K562 (cell line): Measurements from ENCODE around the gene PRR30. TPM values are rescaled to one million over a fixed set of nuclear protein-coding genes. Genes with fewer than 3 reads are reported as not detected.

ENCODE experiments used
- ATAC-seq: fragments of 200-7000 bp; cut with Tn5 transposase; 3 replicates; pipeline ENCODE4 v1.9.1; 2020; ENCODE audit warnings: moderate library complexity
- BruUV-seq: library from RNA; stranded (reverse); fragments of 400-500 nt; replicated peaks from 2 replicates; lab custom pipeline; 2021; lab: Mats Ljungman, UMichigan
- CTCF ChIA-PET: fragments of 300-600 bp; formaldehyde crosslinking; extraction: SDS; loops from one replicate; lab custom pipeline; 2021; ENCODE audit warnings: low intra/inter-chr PET ratio; lab: Yijun Ruan, JAX
- POLR2A ChIA-PET: fragments of 300-600, 350-650 bp; sonication (Branson Sonifier 250); formaldehyde crosslinking; extraction: SDS; loops from one replicate; lab custom pipeline; 2021; ENCODE audit warnings: antibody characterized with exemption, inconsistent platforms; lab: Yijun Ruan, JAX
- DNase-seq, 4 experiments: peaks; one replicate each; pipeline versions ENCODE4 v3.0.0 to v3.0.0-alpha.2; 2011 to 2018; ENCODE audit warnings: low spot score in 3 of 4, mixed read lengths in 3 of 4; ENCODE audit errors: extremely low read depth in 1 of 4
- FAIRE-seq: peaks from 2 replicates; lab custom pipeline; 2011; peaks lifted over from hg19 to GRCh38; lab: Jason Lieb, UNC
- H2AFZ ChIP-seq: 2 replicates; pipeline ENCODE4 v1.6.0; 2011; ENCODE audit warnings: low read depth, low read length, control low read depth, inconsistent platforms
- H3K27ac ChIP-seq: fragments of 200-600 bp; 3 replicates; pipeline ENCODE4 v1.8.0; 2011; ENCODE audit warnings: low read depth, mild to moderate bottlenecking, control low read depth, inconsistent platforms, low read length, moderate library complexity, mixed read lengths; ENCODE audit errors: extremely low read depth
- H3K27me3 ChIP-seq, 2 experiments: fragments of 300-600 bp in 1 of 2; 2 replicates in 1 of 2; 3 replicates in 1 of 2; pipeline versions ENCODE4 v1.6.0 to v1.8.0; 2011; ENCODE audit warnings: inconsistent platforms in 2 of 2, low read length in 2 of 2, mild to moderate bottlenecking in 1 of 2, mixed read lengths in 1 of 2, moderate library complexity in 1 of 2; ENCODE audit not compliant: control insufficient read depth in 2 of 2, insufficient read depth in 2 of 2
- H3K36me3 ChIP-seq: fragments of 300-600 bp; 3 replicates; pipeline ENCODE4 v1.8.0; 2011; ENCODE audit warnings: mild to moderate bottlenecking, low read length, inconsistent platforms; ENCODE audit not compliant: control insufficient read depth, insufficient read depth
- H3K4me1 ChIP-seq, 2 experiments: fragments of 200-600 bp in 1 of 2; replicated peaks in 1 of 2; 2 replicates in 1 of 2; 3 replicates in 1 of 2; pipeline versions ENCODE4 v1.5.1 to v1.8.0; 2011; ENCODE audit warnings: inconsistent platforms in 2 of 2, low read length in 2 of 2, mild to moderate bottlenecking in 1 of 2, mixed read lengths in 1 of 2, moderate library complexity in 1 of 2; ENCODE audit not compliant: control insufficient read depth in 2 of 2, insufficient read depth in 2 of 2
- H3K4me2 ChIP-seq: 2 replicates; pipeline ENCODE4 v1.6.1; 2011; ENCODE audit warnings: low read length, control low read depth, inconsistent platforms, mixed read lengths; ENCODE audit not compliant: insufficient read depth
- H3K4me3 ChIP-seq: fragments of 200-600 bp; sonication (generic), shearing (Covaris generic); 2 replicates; pipeline ENCODE4 v1.5.1; 2016; ENCODE audit warnings: control low read depth, inconsistent platforms
- H3K79me2 ChIP-seq: fragments of 200-600 bp; 3 replicates; pipeline ENCODE4 v1.8.0; 2011; ENCODE audit warnings: low read length, inconsistent platforms; ENCODE audit not compliant: control insufficient read depth, insufficient read depth
- H3K9ac ChIP-seq, 2 experiments: 2 replicates each; pipeline versions ENCODE4 v1.6.0 to v1.6.1; 2011; ENCODE audit warnings: low read depth in 2 of 2, low read length in 2 of 2, control low read depth in 1 of 2, inconsistent platforms in 1 of 2, mild to moderate bottlenecking in 1 of 2, mixed read lengths in 1 of 2; ENCODE audit not compliant: insufficient read depth in 1 of 2
- H3K9me1 ChIP-seq: one replicate; pipeline ENCODE4 v1.6.0; 2011; ENCODE audit warnings: inconsistent platforms, mild to moderate bottlenecking, low read length, moderate library complexity; ENCODE audit not compliant: control insufficient read depth, insufficient read depth
- H3K9me3 ChIP-seq: replicated peaks from 2 replicates; pipeline ENCODE4 v1.5.1; 2011; ENCODE audit warnings: low read depth, low read length, inconsistent platforms; ENCODE audit not compliant: control insufficient read depth, insufficient read depth
- H4K20me1 ChIP-seq: replicated peaks from 2 replicates; pipeline ENCODE4 v1.6.1; 2011; ENCODE audit warnings: low read length, inconsistent platforms, mixed read lengths; ENCODE audit not compliant: control insufficient read depth, insufficient read depth
- ATF1 ChIP-seq, 2 experiments: fragments of 450-650 bp in 1 of 2; IDR thresholded peaks; 2 replicates each; pipeline ENCODE4 v1.6.1; 2016; ENCODE audit warnings: missing compliant biosample characterization in 1 of 2, missing genetic modification characterization in 1 of 2
- BACH1 ChIP-seq: fragments of 200-800 bp; sonication (Bioruptor generic); IDR thresholded peaks from 2 replicates; pipeline ENCODE4 v1.6.1; 2016; ENCODE audit warnings: missing genetic modification characterization, missing compliant biosample characterization
- BCL6 ChIP-seq: fragments of 250-450 bp; sonication (Bioruptor Pico); IDR thresholded peaks from 2 replicates; pipeline ENCODE4 v1.4.0; 2020
- CC2D1A ChIP-seq: fragments of 450-650 bp; IDR thresholded peaks from 2 replicates; pipeline ENCODE4 v1.6.1; 2017; ENCODE audit warnings: mild to moderate bottlenecking
- CREB3 ChIP-seq: fragments of 450-650 bp; conservative IDR thresholded peaks from 2 replicates; pipeline ENCODE4 v1.6.1; 2016; ENCODE audit warnings: missing genetic modification characterization, low read depth, mild to moderate bottlenecking, missing compliant biosample characterization, moderate library complexity
- CREM ChIP-seq: IDR thresholded peaks from 2 replicates; pipeline ENCODE4 v1.6.1; 2014; ENCODE audit warnings: antibody characterized with exemption, low read depth
- CTCFL ChIP-seq: IDR thresholded peaks from 2 replicates; pipeline ENCODE4 v1.6.1; 2011; ENCODE audit warnings: borderline replicate concordance, low read depth, mild to moderate bottlenecking, moderate library complexity, low read length; ENCODE audit not compliant: insufficient read depth, poor library complexity, severe bottlenecking
- EHMT2 ChIP-seq: fragments of 450-650 bp; IDR thresholded peaks from 2 replicates; pipeline ENCODE4 v1.6.1; 2018; ENCODE audit warnings: antibody characterized with exemption
- ETV1 ChIP-seq: fragments of 450-650 bp; conservative IDR thresholded peaks from 2 replicates; pipeline ENCODE4 v1.6.1; 2016; ENCODE audit warnings: missing genetic modification characterization, control low read depth, low read depth, missing compliant biosample characterization
- HINFP ChIP-seq: fragments of 450-650 bp; conservative IDR thresholded peaks from 2 replicates; pipeline ENCODE4 v1.6.1; 2016; ENCODE audit warnings: missing genetic modification characterization, low read depth, mild to moderate bottlenecking, control low read depth, missing compliant biosample characterization
- LCOR ChIP-seq: sonication (generic); formaldehyde crosslinking; IDR thresholded peaks from 2 replicates; pipeline ENCODE4 v1.8.0; 2022; ENCODE audit warnings: mild to moderate bottlenecking, missing genetic modification reagents
- MCM7 ChIP-seq, 2 experiments: fragments of 450-650 bp; IDR thresholded peaks; 2 replicates each; pipeline ENCODE4 v1.6.1; 2016 to 2018
- MTA1 ChIP-seq: fragments of 450-650 bp; IDR thresholded peaks from 2 replicates; pipeline ENCODE4 v1.6.1; 2017; ENCODE audit warnings: borderline replicate concordance
- ZNF124 ChIP-seq: sonication (generic); formaldehyde crosslinking; IDR thresholded peaks from 2 replicates; pipeline ENCODE4 v1.8.1; 2022; ENCODE audit warnings: missing genetic modification reagents
- ZNF133 ChIP-seq: fragments of 250-450 bp; sonication (Bioruptor Pico); IDR thresholded peaks from 2 replicates; pipeline ENCODE4 v1.4.0; 2020; ENCODE audit warnings: mild to moderate bottlenecking
- WGBS: fragments of 100-300 bp; shearing (Covaris generic); methylation state at CpG from one replicate; pipeline ENCODE4 v1.1.6; 2016; ENCODE audit warnings: low coverage, mixed read lengths; ENCODE audit not compliant: insufficient coverage; ENCODE audit errors: missing lambda C conversion rate; 5-methylcytosine and 5-hydroxymethylcytosine counted together
- in situ Hi-C: fragments of 300-500 bp; cut with MboI; formaldehyde crosslinking; loops from 4 replicates; pipeline ENCODE4 v1.15.0; 2018; ENCODE audit warnings: inconsistent platforms, mixed read lengths
- intact Hi-C: fragments of 100-400 bp; cut with micrococcal nuclease; formaldehyde crosslinking; loops from 2 replicates; pipeline ENCODE4 v1.14.2; 2022
- polyA plus RNA-seq, 8 experiments: library from polyadenylated mRNA; depleted of rRNA in 4 of 8; stranded (reverse) in 5 of 8; unstranded in 3 of 8; fragments of >200 nt; fragmentation: Nextera tagmentation in 2 of 8; fragmentation: Illumina TruSeq in 1 of 8; extraction: Ambion mirVana in 2 of 8; extraction: Trizol in 1 of 8; gene quantifications; 2 replicates each; pipeline versions ENCODE4 v1.2.1 to v1.2.3, GENCODE V29; 2011 to 2014; ENCODE audit warnings: inconsistent platforms in 1 of 8, missing spikeins in 1 of 8
- total RNA-seq, 7 experiments: library from RNA; depleted of rRNA in 6 of 7; stranded (reverse); fragments of >200 nt in 6 of 7; fragmentation: Illumina TruSeq in 2 of 7; extraction: Trizol in 2 of 7; gene quantifications; 2 replicates each; pipeline versions ENCODE4 v1.2.1 to v1.2.3, GENCODE V29; 2011 to 2021; ENCODE audit warnings: low replicate concordance in 1 of 7

Gene PRR30
- total and polyA plus RNA-seq, 9 of the 15 experiments (the other 6 are each of a cell fraction or from before 2014, with no cell fraction given): not detected

GRCh38 chr2:27155069-27155520, 15.9 kb upstream of the PRR30 start:
- H3K36me3 ChIP-seq: no peaks in the 10 kb centered on the region
- no peak overlapping the region for H3K4me2 ChIP-seq
- no peaks in the 10 kb centered on the region for H4K20me1 ChIP-seq
- TF ChIP-seq HINFP (no peak), CREM (no peak), CTCFL (no peak), MTA1 (no peak), ZNF133 (CRISPR knock-in tag) (no peak), BACH1 (tag) (no peak), LCOR (CRISPR knock-in tag) (no peak), CC2D1A (no peak), ZNF124 (CRISPR knock-in tag) (no peak), BCL6 (CRISPR knock-in tag) (no peak), ATF1 (CRISPR knock-in tag; IDR thresholded peaks at IDR 0.05) (no peak), ATF1 (tag; IDR thresholded peaks at IDR 0.05) (no peak), ETV1 (no peak), CREB3 (tag) (no peak), EHMT2 (no peak), MCM7 (IDR thresholded peaks at IDR 0.05) (no peak)
- FAIRE-seq (no peak), ATAC-seq (no peak), DNase-seq (no peak)
- ChIA-PET POLR2A (interaction anchor here (1.2 kb wide), 1 partner anchor 13 kb away, joined by 3 read pairs; no protein-coding TSS in a partner anchor), CTCF (no interaction called here)
- H2AFZ ChIP-seq: no peak overlapping the region
- no peaks in the 10 kb centered on the region for H3K9me3 ChIP-seq
- H3K9ac ChIP-seq: no peak overlapping the region
- H3K9me1 ChIP-seq: no peaks in the 10 kb centered on the region
- H3K79me2 ChIP-seq: no peaks in the 10 kb centered on the region
- H3K4me3 ChIP-seq: no peak overlapping the region
- WGBS: 49% methylated on average over 9 of the region's 9 CpGs
- peaks cover 0 to 16% of the 10 kb centered on the region in 2 experiments; a peak in 2 of 5 replicates for H3K4me1 ChIP-seq
- no TSS peak for BruUV-seq
- in situ Hi-C loops: no loop called here
- intact Hi-C loops: no loop called here
- H3K27ac ChIP-seq: no peak overlapping the region
- no peaks in the 10 kb centered on the region; a peak in 1 of 5 replicates for H3K27me3 ChIP-seq
